ENCODE data around the gene ISOC2.
"Not testable (repeated sequence)": the region's sequence is repeated elsewhere in the genome, so short reads cannot be mapped to it uniquely, and the experiment has no call there.

ISOC2 gene

DNA sequence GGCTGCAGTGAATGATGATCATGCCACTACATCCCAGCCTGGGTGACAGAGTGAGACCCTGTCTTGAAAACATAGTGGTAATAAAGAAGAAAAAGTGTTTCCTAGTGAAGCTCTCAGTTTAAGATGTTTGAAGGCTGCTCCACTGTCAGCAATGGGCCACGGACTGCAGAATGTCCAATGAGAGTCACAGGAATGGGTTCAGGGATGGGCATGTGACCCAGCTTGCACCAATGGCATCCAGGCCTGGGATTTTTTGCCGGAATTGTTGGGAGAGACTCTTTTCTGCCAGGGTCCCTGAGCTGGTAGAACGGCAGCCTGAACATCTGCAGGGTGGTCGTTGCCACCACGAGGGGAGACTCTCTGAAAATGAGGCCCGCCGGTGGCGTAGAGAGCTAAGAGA lies 24.6 kb downstream of the ISOC2 start:
- DNase-seq: no peak

DNA sequence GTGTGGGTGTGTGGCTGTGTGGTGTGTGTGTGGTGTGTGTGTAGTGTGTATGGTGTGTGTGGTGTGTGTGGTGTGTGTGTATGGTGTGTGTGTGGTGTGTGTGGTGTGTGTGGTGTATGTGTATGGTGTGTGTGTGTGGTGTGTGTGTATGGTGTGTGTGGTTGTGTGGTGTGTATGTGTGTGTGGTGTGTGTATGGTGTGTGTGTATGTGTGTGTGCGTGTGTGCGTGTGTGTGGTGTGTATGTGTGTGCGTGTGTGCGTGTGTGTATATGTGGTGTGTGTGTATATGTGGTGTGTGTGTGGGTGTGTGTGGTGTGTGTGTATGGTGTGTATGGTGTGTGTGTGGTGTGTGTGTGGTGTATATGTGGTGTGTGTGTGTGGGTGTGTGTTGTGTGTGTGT lies 26.4 kb downstream of the ISOC2 start:
- DNase-seq: no peak

DNA sequence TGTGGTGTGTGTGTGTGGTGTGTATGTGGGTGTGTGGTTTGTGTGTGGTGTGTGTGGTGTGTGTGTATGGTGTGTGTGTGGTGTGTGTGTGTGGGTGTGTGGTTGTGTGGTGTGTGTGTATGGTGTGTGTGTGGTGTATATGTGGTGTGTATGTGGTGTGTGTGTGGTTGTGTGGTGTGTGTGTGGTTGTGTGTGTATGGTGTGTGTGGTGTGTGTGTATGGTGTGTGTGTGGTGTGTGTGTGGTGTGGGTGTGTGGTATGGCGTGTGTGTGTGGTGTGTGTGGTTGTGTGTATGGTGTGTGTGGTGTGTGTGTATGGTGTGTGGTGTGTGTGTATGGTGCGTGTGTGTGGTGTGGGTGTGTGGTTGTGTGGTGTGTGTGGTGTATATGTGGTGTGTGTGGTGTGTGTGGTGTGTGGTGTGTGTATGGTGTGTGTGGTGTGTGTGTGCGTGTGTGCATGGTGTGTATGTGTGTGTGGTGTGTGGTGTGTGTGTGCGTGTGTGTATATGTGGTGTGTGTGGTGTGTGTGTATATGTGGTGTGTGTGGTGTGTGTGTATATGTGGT lies 27.0 kb downstream of the ISOC2 start:
- no peak for DNase-seq

DNA sequence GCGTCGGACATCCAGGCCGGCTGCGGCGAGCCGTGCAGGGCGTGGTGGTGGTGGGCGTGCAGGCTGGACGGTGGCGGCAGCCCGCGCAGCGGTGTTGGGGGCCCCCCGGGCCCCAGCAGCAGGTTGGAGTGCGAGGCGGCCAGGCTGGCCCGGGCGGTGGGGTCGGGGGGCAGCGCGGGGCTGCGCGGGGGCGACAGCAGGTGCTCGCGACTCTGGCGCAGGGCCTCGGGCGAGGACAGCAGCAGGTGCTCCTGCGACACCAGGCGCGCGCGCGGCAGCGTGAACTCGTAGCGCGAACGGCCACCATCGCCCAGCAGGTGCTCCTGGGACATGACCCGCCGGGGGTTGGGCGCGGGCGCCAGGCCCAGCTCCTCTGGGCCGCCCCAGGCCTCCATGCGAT lies 28.1 kb downstream of the ISOC2 start:
- no peak for DNase-seq

DNA sequence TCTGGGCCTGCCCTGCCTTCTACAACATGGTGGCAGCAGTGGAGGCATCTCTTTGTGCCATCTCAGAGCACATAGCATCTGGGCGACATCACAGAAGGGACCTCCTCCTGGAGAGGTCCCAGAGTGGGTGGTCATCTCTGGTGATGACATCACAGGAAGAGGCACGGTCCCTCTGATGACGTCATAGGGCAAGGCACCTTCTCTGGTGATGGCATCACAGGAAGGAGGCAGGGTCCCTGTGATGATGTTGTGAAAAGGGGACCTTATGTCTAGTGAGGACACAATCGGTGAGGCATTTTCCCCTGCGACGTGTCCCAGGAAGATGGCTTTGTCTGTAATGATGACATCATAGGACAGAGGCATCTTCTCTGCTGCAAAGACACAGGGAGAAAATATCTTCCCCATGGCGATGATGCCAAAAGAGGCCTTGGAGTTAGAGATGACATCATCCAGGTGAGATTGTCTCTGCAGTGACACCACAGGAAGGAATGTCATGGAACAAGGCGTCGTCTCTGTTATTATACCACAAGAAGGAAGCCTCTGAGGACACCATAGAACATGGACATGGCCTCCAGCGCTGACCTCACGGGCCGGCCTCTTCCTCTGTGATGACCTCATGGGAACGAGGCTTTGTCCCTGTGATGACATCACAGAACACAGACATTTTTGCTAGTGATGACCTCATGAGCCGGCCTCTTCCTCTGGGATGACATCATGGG lies 29.0 kb downstream of the ISOC2 start:
- no peak for DNase-seq

DNA sequence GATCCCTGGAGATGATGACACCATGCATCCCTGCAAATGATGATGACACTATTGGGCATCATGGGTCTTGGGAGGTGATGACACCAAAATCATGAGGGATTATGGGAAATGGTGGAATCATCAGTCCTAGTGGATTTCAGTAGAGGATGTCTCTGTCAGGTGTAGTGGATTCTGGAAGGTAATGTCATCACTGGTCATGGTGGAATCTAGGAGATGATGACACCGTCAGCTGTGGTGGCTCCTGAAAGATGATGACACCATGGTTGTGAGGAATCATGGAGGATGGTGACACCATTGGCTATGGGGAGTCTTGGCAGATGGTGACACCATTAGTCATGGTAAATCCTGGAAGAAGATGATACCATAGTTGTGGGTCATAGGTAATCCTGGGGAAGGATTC lies 30.3 kb downstream of the ISOC2 start:
- DNase-seq: no peak

DNA sequence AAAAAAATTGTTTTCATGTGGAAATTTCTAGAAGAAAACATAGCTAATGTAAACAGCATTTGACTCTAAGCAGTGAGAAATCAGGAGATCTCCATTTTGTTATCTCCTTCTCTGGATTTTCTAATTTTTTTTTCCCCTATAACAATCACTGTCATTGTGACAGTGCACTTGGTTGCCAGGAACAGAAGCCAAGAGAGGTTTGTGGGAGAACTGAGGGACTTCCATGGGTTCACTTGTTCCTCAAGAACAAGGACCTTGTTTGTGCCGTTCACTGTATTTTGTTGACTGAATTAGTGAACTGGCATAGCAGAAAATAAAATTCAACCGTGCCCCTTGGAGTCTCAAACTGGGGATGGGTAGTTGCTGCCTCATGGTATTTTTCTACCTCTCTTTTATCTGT lies 35.4 kb downstream of the ISOC2 start:
- DNase-seq: no peak

DNA sequence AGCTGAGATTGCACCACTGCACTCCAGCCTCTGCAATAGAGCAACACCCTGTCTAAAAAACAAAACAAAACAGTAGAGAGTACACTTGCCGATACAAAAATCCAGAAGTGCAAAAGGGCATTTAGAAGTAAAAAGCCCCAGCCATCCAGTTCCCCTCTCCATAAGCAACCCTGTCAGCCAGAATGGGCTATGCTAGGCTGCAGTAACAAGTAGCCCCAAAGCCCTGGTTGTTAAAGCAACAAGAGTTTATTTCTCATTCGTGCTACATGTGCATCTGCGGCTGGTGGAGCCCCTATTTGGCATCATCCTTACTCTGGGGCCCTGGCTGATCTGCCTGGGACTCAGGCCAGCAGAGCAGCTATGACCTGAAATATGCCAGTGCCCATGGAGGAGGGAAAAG lies 36.9 kb downstream of the ISOC2 start:
- DNase-seq: no peak

DNA sequence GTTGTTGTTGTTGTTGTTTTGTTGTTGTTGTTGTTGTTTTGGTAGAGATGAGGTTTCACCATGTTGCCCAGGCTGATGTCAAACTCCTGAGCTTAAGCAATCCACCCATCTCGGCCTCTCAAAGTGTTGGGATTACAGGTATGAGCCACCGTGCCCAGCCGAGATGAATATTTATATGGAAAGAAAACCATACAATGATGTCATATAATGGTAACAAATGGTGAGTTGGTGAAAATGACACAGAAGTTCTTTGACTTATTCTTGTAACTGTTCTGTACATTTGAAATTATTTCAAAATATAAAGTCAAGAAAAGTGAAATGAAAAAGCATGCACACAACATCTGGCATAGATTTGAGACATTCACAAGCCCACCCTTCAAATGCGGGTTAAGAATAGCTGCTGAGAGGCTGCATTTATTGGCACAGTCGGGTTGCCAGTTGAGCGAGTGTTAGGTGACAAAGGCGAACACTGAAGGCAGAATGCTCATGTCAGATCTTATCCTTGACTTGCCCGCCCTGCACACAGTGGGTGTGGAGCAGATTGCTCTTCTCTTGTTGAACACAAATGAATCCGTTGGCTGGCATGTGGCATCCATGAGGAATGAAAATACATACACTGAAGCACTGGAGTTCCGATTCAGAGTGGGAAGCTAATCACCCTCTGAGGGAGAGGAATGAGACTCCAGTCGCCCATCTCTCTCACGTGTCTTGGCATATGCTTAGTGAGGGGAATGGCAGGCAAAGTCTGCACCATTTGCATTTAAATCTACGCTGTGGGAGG lies 38.0 kb downstream of the ISOC2 start:
- DNase-seq: no peak

DNA sequence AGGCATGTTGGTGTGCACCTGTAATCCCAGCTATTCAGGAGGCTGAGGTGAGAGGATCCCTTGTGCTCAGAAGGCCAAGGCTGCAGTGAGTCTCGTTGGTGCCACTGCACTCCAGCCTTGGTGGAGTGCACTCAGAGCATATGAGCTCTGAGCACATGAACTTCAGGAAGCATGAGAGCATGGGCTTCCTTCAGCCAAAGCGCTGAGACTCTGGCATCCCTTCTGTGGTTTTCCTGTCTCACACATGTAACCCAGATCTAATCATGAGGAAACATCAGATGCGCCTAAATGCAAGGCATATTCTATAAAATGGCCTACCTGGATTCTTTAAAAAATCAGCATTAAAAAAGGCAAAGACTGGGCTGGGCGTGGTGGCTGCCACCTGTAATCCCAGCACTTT lies 40.2 kb downstream of the ISOC2 start:
- peak; percentile 30 for DNase-seq

DNA sequence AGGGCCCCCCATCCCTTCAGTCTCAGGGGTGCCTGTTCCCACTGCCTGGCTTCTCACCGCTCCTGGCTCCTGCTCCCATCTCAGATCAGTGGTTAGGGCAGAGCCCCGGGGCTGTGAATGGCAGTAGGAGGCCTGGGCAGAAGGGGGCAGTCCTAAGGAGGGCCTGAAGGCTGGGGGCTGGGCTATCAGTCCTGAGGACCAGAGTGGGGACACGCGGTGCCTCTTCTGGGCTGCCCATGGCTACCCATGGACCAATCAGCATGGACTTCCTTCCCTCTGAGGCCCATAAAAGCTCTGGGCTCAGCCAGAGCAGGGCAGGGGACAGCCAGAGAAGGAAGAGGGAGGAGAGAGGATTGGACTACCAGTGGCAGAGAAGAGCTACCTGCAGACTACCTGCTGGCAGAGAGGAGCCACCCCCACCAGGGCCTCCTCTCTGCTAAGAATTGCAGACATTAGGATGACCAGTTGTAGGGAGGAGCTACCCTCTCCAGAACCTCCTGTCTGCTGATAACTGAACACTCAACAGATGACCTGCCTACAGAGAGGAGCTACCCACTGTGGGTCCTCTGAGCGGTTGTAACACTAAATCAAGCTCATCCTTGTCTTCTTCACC lies 41.7 kb downstream of the ISOC2 start:
- no peak for DNase-seq

DNA sequence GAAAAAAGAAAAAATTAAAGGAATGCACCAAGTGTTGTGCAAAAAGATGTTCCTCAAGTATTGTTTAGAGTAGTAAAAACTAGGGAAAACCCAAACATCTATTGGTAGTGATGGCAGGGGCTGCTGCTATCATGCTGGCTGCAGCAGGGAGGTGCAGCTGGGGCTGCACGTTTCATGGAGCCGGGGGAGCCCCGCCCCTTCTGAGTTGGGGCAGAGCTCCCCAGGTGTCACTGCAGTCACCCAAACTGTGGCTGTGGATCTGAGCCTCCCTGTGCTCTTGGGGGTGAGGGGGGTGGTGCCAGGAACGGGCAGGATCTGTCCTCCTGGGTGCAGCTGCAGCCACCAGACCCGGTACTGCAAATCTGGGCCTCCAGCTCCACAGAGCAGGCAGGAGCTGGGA lies 42.3 kb downstream of the ISOC2 start:
- no peak for DNase-seq

DNA sequence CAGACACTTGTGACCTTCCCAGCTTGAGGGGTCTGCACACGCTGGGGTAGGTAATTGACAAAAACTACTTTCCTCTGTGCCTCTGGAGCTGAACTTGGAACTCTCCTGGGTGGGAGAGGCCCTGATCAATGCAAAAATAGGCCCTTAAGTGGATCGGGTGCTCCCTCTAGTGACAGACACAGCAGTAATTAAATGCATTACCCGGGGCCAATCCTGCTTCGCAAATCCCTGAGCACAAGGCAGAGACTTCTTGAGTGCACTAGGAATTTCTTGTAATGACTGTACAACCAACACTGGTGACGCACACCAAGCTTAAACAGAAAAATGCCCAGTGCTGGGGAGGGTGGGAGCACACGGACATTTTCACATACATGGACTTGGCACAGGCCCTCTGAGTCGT lies 43.3 kb downstream of the ISOC2 start:
- peak; percentile 51 for DNase-seq

DNA sequence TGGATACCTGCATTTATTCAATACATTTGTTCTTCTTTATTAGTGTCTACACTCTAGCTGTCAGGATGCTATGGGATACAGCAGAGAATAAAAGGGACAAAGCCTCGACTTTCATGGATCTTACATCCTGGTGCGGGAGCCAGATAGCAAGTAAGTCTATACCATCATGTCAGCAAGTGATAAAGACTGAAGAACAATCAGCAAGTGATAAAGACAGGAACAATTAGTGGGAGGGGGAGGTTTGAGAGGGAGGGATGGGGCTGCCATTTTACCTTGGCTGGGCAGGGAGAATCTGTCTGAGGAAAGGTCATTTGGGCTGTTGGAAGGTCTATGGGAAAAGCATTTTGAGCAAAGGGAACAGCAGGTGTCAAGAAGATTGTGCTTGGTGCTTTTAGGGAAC lies 51.3 kb downstream of the ISOC2 start:
- no peak for DNase-seq

DNA sequence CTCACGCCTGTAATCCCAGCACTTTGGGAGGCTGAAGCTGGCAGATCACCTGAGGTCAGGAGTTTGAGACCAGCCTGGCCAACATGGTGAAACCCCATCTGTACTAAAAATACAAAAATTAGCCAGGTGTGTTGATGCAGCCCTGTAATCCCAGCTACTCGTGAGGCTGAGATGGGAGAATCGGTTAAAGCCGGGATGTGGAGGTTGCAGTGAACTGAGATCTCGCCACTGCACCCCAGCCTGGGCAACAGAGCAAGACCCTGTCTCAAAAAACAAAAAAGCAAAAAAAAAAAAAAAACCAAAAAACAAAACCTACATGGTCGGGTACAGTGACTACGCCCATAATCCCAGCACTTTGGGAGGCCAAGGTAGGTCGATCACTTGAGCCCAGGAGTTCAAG lies 52.3 kb downstream of the ISOC2 start:
- not testable (repeated sequence) for DNase-seq

DNA sequence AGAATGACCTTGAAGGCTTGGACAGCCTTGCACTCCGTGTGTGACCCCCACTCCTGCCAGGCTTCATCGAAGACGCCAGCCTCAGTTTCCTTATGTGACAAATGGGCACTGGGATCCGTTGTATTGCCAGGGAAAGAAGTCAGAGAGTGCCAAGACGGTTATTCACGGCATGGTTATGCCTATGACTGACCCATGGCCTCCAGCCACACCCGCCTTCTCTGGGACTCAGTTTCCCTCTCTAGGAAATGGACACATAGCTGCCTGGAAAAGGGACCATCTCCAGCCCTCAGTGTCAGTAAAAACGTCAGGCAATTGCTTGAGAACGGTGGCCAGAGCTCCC lies 52.9 kb downstream of the ISOC2 start:
- no peak for DNase-seq

DNA sequence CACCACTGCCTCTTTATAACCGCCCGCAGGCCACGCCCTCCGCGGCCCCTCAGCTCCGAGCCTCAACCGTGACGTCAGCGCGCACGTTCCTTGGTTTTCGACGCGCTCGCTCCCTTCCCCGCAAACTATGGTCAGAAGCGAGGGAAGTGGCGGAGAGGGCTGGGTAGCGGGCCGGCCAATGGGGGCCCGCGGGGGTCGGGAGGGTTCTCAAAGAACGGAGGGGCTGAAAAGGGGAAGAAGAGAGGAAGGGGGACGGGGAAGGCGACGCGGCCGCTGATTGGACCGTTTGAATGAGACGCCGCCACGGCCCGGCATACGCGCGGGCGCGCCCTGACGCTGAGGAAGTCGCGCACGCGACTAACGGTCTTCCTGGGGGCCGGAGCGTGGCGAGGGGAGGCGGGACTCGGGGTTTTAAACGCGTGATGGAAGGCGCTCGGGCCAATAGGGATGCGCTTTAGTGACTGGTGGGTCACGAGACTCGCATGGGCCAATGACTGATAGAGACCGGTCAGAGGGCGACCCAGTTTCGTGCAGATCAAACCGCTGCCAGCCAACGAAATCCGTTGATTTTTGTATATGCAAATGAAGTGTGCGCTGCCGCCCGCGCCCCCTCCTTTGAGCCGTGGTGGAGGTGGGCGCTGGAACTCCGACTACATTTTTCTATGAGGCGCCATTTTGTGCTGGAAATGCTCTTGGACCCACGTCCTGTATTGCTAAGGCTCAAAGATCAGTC lies 53.5 kb downstream of the ISOC2 start:
- peak; percentile 99 for DNase-seq

DNA sequence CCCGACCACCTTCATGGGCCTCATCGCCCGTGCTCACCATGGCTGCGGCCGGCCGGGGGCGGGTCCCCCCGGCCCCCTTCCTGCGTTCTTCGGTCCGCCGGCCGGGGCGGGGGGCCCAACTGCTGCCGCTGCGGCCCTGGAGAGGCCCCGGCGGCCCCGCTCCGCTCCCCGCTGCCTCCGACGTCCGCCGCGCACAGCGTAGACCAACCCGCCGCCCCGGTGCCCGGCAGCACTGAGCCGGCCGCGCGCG lies 54.0 kb downstream of the ISOC2 start, which contains the start of gene UBE2S:
Gene UBE2S, minus strand, starts transcription at position 239 of the 250 bp plus-strand sequence. Its CDS starts 199 bp downstream, at position 40.
- DNase-seq: not testable (repeated sequence)

DNA sequence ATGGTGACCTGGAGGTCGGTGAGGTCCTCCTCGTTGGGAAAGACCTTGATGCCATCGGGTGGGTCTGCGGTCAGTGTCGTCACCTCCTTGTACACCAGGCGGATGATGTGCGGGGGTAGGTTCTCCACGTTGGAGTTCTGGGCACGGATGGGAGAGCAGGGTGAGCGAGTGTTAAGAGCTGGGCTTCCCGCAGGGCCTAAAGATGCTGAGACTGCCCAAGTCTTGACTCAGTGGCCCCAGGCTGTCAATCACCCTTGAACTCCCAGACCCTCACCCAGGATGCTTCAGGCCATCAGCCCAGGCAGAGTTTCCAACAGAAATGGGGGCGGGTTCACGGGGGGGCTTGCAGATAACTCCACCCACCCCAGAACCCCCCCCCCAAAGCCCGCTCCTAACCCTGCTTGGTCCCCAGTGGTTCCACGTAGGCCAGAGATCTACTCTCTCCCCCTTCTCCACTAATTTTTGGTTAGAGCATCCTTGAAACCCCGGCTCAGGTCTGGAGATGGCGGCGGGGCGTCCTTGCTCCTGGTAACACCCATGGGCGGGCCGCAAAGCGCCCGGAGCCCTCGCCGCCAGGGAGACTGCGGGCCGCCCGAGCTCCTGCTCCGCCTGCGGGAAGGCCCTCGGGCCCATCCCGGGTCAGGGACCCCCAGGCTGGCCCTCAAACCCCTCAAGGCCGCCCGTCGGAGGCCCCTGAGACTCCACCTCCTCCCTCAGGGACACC lies 54.5 kb downstream of the ISOC2 start:
- DNase-seq: no peak

DNA sequence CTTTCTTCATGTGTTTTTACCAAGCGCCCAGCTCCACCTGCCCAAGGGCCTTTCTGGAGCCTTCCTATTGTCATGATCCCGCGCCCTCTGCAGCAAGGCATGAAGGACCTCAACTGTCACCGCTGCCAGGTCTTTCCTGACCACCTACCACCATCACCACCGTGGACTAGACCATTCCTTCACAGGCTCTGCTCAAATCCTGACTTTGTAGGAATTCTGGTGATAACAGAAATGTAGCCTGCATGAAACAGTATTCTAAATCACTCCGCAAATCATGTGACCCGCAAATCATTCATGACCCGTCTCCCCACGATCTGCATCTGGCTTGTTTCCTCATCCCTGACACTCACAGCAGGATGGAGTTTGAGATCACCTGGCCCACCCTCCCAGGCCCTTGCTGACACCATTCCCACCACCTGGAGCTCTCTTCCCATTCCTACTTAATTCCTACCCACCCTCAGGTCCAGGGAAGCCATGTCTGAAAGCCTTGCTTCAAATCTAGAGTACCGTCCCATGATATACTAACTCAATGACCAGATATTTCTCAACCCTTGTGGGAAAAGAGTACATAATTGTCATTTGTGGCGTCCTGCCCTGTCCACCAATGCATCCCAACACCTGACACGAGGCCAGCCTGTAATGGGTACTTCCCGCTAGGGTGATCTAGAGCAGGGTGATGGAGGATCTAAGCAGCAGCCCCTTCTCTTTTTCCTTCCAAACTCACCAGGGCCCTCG lies 55.2 kb downstream of the ISOC2 start:
- DNase-seq: no peak

DNA sequence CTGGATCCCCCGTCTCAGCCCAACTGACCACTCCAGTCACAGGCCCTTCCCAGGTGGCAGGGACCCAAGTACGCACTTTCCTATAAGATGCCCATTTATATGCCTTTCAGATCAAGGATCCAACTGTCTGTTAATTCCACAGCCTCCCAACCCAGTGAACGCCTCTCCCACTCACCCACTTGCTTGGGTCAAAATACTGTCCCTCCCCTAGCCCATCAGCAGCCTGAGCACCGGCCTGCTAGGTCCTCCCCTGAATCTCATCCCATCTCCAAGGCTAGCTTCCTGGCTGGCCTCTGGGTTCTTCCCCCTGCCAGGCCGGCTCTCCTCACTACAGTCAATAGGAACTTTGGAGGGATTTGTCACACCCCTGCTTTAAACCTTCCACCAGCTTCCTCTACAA lies 55.8 kb downstream of the ISOC2 start:
- DNase-seq: no peak

Data from CD4-positive, alpha-beta T cell treated with Interleukin-15 for 1 hour (primary cell).